AG20443 (cell line): ENCODE measurements around the gene SPTB.

Experiments
- DNase-seq: peaks from one replicate; pipeline ENCODE4 v3.0.0; 2012; ENCODE audit warnings: low spot score, mixed read lengths

The SPTB gene

DNA sequence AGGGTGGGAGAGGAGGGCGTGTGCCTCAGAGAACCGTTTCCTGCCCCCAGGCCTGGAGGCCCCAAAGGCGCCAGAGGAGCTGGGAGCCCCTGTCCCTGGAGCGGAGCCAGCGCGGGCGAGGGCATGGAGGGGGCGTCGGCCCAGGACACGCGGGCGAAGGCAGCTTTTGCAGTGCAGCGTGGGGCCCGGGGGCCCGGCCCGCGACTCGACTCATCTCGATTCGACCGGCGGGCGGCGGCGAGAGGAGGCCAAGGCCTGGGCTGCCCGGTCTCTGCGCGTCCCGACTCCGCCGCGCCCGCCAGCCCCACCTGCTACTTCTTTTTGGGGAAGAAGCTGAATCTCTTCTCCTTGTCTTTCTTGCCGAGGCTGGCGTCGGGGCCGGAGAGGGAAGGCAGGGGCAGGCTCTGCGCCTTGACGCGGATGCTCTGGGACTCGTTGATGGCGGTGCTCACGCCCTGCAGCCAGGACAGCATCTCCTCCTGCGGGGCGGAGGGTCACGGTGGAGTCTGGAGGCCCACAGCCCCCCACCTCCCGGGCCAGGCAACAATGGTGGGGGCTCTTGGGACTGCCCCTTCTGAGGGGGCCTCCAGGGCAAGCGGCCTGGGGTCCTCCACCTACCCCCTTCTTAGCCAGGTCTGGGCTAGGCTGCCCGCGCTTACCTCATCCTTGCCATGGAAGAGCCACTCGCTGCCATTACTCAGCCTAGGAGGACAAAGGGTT, 130.6 kb downstream of the SPTB start:
- DNase-seq: no peak

DNA sequence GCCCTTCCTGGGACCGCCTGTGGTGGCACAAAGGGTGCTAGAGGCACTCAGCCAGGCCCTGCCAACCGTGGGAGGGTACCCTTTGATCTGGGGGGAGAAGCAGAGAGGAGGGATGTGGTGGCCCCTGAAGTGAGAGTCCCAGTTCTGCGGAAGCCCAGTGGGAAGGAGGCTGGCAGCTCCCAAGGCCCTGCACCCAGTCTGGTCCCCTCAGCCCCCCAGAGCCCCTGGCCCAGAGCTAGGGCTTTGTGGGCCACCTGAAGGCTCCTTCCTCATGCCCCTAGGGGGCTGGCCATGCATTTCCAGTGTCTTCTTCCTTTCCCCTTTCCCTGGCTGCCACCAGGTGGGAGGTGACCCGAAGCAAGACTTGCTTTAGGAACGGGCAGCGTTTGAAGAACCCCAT, 131.2 kb downstream of the SPTB start:
- no peak for DNase-seq

DNA sequence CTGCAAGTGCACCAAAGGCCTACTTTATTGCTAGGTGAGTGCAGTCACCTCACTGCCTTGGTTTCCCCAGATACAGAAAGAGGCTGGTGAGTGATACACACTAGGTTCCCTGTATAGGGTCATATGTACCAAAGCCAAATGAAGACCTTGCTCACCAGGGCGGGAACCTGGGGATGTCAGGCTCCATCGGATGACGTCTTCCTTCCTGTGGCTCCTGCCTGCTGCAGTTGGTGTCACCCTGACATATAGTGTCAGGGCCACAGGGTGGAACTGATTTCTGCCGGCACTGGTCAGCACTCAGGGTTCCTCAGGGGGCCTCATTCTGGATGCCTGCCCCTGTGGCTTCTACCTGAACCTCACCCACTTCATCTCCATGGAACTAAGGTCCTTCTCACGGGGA, 132.4 kb downstream of the SPTB start:
- DNase-seq: no peak

DNA sequence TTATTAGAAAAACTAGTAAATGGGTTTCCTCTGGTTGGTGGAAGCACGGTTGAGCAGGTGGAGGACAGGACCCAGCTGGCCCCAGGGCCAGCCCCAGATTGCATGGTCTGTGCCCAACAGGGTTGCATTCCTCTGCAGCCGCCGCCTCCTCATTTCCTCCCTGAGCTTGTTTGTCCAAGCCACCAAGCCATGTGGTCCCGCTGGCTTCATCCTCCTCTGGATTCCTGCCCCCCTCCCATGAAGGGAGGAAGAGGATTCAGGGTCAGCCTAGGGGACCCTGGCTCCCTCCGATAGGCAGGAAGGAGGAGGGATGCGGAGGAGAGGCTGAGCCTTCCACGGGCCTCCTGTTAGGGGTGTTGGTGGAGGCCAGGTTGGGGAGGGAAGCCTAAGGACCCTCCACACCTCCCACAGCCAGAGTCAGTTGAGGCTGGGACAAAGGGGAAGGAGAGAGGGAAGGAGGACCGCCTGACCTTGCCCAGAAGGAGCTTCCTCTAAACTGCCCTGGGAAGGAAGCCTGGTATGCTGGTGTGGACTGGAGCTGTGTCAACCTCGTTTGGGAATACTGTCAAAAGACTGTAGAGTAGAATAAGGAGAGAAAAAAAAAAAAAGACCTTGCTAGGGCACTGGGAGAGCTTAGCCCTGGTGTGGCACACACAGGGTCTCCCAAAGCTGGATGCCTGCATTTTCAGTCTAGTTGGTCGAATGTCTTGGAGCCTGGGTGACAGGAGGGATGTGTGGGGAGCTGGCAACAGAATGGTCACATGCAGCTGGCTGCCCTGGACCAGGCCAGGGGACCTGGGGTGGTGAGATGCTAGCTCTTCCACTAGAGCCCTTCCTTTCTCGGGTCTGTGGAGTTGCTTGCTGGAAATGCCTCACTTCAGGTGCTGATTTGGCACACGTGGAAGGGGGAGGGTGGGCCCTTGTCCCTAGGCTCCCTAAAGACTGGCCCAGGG, 133.1 kb downstream of the SPTB start:
- peak; percentile 33 for DNase-seq

DNA sequence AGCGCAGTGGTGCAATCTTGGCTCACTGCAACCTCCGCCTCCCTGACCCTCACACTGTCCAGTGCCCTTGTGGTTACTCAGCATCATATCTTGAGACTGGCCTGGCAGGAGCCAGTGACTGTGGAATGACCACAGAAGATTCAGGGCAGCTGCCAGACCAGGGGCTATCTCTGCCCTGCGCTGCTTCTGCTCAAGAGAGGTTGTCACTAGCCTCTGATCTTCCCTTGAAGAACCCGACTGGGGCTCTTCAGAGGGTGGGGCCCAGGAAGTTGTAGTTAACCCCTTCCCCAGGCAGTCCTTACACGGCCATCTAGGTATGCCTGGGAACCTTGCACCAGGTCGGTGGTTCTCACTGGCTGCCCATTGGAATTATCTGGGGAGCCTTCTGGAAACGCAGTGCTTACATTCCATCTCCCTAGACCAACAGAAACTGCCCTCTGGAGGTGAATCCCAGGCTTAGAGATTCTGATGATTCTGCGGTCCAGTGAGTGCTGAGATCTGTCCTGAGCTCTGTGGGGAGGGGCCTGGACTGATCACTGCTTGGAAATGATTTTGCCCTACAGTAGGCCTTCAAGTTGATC, 134.1 kb downstream of the SPTB start:
- peak; percentile 31 for DNase-seq

DNA sequence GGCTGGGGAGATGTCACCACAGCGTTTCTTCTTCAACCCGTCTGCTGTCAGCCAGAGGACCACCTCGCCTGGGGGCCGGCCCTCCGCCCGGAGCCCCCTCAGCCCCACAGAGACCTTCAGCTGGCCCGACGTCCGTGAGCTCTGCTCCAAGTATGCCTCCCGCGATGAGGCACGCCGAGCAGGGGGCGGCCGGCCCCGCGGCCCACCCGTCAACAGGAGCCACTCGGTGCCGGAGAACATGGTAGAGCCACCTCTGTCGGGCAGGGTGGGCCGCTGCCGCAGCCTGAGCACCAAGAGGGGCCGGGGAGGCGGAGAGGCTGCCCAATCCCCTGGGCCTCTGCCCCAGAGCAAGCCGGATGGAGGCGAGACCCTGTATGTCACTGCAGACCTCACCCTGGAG, 136.6 kb downstream of the SPTB start:
- DNase-seq: no peak

DNA sequence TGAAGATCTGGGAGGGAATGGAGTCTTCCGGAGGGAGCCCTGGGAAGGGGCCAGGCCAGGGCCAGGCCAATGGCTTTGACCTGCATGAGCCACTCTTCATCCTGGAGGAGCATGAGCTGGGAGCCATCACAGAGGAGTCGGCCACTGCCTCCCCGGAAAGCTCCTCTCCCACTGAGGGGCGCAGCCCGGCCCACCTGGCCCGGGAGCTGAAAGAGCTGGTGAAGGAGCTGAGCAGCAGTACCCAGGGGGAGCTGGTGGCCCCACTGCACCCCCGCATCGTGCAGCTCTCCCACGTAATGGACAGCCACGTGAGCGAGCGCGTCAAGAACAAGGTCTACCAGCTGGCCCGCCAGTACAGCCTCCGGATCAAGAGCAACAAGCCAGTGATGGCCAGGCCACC, 137.7 kb downstream of the SPTB start:
- DNase-seq: no peak

DNA sequence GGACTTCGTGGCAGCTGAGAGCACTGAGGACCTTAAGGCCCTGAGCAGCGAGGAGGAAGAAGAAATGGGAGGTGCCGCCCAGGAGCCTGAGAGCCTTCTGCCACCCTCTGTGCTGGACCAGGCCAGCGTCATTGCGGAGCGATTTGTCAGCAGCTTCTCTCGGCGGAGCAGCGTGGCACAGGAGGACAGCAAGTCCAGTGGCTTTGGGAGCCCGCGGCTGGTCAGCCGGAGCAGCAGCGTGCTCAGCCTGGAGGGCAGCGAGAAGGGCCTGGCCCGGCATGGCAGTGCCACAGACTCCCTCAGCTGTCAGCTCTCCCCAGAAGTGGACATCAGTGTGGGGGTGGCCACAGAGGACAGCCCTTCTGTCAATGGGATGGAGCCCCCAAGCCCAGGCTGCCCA, 138.5 kb downstream of the SPTB start:
- no peak for DNase-seq

DNA sequence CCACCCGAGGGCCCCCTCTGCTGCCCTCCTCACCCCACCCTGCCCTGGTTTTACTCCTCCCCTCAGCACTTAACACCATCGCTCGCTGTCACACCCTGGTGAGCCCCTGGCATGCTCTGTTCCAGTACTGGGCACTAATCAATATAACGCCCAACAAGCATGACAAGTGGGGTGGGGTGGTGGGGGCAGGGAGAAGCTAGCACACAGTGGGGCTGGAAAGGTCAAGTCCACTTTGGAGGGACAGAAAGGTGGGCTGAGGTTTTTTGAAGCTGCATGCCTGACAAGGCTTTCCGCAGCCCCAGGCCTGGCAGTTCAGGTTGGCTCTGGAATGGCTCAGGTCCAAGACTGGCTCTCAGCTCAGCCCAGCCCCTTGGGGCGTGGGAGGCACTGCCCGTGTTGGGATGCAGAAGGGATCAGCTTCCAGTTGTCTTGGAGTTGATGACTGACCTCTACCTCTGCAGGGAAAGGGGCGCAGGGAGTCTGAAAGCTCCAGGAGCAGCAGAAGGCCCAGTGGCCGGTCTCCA, 141.4 kb downstream of the SPTB start:
- DNase-seq: no peak

DNA sequence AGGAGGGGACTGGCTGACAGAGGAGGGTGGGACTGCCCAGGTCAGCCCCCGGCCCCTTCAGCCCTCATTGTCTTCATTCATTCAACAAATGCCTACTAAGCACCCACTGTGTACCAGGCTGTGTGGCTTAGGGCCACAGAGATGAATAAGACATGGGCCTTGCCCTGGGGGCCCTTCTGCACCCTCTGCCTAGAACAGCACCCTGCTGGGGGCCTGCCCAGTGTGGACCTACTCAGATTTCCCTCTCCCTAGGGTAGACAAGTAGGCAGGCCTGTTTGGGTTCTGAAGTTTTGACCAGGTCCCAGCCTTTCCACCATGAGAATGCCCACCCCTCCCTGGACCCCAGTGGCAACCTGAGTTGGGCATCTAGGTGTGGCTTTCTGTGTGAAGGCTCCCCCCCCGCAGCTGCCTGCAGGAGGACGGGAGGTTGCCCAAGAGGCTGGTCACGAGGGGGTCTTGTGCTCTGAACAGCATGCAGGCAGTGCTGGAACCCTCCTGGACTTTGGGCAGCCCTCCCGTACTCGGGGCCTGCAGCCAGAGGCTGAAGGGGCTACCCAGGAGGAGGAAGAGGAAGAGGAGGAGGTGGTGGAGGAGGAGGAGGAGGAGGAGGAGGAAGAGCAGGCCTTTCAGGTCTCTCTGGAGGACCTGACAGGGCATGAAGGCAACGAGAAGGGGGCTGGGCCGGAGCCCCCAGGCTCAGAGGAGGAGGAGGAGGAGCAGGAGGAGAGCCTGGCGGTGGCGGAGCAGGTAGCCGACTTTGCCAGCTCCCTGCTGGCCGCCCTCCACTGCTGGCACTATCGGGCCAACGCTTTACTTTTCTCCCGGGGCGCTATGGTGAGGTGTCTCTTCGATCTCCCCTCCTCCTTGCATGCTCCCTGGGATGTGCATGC, 142.1 kb downstream of the SPTB start:
- DNase-seq: no peak

DNA sequence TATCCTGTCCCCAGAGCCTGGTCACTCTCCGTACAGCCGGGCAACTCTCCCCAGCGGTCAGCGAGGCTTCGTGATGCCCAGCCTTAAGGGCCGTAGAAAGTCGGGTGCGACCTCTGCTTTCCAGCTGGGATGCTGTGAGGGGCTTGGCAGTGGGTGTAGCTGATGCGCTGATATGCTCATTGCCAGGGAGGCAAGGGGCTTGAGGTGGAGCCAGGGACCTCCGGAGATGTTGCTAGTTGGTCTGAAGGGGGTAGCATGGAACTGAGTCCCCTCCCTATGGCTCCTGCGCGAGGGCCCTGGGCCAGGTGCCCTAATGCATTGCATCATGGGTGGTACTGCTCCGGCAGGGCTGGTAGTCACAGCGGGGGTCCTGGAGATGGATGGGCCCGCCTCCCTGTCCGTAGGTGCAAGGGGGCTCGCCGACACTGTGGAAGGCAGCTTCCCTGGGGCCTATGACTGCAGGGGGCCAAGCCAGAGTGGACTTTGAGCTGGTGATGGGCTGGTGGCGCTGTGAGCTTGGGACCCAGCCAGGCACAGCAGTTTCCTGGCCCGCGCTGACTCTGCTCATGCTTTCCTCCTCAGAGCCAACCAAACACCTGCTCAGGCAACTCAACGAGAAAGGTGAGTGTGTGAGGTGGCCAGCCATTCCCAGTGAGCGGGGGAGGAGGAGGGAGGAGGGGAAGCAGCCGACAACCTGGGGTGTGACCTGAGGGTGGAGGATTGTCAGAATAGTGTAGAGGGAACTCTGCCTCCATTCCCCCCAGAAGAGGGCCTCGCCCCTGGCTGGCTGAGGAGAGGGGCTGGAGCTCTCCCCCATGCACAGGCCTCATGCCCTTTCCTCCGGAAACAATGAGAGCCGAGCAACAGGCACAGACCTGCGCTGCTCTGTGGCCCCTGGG, 143.2 kb downstream of the SPTB start:
- no peak for DNase-seq

DNA sequence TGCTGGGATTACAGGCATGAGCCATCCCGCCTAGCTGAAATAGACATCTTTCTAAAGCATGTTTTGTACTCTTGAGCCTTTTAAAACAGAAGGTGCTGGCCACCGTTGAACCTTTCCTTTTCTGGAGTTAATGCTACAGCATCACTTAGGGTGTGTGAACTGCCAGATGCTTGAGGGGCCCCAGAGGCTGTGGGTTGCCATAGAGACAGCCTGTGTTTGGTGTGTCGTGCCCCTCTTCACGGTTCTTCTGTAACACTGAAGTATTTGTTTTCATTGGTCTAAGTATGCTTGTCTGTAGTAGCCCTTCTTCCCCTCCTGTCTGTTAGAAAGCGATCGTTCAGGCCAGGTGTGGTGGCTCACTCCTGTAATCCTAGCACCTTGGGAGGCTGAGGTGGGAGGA, 144.7 kb downstream of the SPTB start:
- no peak for DNase-seq

DNA sequence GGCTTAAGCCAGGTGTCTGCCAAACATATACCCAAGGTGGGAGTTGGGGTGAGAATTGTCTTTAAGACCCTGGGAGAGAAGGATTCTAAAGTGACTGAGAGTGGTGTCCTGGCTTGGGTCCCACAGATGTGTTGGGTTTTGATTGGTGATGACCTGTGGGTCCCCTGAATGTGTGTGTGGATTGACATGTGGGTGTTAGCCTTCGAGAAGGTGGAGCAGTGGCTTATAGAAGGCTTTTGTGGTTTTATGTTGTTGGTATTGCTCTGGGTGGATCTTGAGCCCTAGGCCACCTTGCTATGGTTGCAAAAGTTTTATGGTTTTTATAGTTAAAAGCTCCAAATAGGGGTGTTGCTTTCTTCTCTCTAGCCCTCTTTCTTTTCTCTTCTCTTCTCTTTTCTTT, 145.8 kb downstream of the SPTB start:
- no peak for DNase-seq

DNA sequence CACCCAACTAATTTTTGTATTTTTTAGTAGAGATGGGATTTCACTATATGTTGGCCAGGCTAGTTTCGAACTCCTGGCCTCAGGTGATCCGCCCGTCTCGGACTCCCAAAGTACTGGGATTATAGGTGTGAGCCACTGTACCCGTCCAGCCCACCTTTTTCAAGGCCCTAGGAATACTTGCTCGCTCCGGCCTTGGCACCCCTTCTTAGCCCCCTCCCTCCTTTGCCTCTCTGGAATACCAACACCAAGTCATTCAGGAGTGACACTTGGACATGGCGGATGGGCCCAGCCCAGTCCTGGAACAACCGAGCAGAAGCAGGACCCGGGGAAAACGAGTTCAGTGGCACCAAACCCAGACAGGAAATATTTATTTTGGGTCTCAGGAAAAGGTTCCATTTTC, 146.4 kb downstream of the SPTB start:
- no peak for DNase-seq

DNA sequence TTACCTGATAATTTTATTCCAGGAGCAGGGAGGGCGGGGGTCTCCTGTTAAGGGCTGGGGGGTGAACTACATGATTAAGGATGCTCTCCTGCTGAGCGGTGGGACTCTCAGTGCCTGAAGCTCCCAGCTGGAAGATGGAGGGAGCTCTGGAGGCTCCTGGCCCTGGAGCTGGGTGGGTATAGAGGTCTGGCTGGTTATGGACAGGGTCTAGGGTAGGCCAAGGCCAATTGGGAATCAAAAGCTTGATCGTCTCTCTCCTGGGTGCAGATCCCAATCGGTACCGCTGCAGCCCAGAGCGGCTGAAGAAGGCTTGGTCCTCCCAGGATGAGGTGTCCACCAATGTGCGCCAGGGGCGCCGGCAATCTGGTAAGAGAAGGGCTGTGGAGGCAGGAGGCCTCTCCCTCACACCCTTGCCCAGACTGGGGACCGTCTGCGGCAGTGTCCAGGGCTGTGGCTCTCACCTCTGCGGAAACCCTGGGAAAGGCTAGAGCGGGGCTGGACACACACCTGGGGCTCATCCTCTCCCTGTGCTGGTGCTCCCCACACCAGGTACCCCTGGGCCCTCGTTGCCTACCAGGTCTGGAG, 147.1 kb downstream of the SPTB start:
- DNase-seq: no peak

DNA sequence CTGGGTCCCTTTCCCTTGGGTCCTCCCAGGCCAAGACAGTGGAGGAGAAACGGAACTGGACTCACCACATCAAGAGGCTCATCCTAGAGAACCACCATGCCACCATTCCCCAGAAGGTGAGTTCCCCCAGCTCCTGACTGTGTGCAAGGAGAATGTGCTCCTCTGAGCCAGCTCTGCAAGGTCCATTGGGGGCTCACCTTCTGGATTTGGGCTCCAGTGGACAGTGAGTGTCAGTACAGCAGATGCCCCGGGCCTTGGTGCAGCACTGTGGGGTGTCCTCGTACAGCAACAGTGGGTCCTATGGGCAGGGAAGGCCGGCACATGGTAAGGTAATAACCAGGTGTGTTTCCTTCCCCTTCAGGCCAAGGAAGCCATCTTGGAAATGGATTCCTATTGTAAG, 147.6 kb downstream of the SPTB start:
- DNase-seq: no peak

DNA sequence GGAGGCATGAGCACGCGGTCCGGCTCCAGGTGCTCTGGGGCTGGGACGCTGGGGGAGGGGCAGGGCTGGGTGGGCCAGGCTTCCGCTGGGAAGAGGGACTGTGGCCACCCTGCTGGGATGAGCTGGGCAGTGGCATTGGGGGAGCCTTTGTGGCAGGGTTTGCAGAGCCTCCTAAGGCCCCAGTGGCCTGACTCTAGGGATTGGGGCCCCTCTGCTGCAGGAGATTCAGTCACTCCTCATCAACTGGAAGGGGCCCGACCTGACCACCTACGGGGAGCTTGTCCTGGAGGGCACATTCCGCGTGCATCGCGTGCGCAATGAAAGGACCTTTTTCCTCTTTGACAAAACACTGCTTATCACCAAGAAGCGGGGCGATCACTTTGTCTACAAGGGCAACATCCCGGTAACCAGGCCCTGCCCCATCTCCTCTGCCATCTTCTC, 148.5 kb downstream of the SPTB start:
- no peak for DNase-seq

DNA sequence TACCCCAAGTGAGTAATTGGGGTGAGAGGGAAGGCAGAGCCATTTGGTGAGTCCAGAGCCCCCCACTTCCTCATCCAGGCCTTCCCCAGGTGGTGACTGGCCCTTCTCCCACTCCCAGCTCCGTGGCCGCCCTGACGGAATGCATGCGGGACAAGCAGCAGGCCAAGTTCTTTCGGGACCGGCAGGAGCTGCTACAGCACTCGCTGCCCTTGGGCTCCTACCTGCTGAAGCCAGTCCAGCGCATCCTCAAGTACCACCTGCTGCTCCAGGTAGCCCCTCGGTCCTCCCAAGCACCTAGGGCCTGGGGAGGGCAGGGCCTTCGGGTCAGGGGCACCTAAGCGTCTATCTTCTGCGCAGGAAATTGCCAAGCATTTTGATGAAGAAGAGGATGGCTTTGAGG, 149.0 kb downstream of the SPTB start:
- no peak for DNase-seq

DNA sequence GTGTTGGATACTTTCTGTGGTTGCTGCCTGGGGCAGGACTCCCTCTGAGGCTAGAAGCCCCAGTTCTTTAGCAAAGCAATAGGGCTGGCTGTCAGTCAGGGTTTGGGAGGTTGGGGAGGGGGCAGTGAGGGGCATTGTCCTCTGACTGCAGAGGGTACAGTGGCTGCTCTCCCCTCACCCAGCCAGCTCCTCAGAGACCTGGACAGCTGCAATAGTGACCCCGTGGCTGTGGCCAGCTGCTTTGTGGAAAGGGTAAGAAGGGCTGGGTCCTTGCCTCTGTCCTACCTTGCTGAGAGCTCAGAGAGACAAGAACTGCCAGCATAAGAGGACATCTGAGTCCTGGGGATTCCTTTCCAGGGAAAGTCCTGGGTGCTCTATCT, 149.7 kb downstream of the SPTB start:
- no peak for DNase-seq

DNA sequence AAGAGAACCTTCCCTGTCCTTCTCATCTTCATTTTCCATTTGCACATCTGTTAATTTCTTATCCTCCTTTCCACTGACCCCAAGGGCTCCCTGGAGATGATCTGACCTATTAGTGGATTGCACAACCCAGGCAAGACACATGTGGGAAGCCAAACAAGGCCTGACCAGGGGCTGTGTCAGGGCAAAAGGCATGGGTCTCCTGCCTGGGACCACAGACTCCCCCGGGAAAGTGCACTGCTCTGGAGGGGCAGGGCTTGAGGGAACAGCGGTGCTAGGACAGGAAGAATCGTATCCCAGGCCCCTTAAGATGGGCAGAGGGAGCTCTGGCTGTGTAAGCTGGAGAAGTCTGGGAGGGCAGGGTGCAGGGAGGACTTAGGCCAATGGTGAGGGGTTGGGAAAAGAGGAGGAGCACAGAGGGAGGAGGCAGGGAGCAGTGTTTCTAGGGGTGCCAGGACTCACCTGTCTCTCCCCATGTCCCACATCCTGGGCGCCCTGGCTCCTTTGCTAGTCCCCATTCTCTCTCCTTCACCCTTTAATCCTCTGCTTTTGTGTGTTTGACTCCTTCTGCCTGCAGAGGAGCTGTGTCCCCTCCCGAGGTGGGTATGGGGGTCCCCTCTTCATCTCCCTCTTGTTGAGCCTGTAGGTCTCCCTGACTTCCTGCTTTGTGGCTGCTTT, 150.2 kb downstream of the SPTB start:
- no peak for DNase-seq
